GM18502 (cell line): Measurements from ENCODE around the gene KIF19.

Experiments used
- ATAC-seq: cut with Tn5 transposase; IDR thresholded peaks from one replicate; pipeline ENCODE4 v1.9.1; 2021; ENCODE audit warnings: mild to moderate bottlenecking; ENCODE audit not compliant: unreplicated experiment, poor library complexity

KIF19 gene

DNA sequence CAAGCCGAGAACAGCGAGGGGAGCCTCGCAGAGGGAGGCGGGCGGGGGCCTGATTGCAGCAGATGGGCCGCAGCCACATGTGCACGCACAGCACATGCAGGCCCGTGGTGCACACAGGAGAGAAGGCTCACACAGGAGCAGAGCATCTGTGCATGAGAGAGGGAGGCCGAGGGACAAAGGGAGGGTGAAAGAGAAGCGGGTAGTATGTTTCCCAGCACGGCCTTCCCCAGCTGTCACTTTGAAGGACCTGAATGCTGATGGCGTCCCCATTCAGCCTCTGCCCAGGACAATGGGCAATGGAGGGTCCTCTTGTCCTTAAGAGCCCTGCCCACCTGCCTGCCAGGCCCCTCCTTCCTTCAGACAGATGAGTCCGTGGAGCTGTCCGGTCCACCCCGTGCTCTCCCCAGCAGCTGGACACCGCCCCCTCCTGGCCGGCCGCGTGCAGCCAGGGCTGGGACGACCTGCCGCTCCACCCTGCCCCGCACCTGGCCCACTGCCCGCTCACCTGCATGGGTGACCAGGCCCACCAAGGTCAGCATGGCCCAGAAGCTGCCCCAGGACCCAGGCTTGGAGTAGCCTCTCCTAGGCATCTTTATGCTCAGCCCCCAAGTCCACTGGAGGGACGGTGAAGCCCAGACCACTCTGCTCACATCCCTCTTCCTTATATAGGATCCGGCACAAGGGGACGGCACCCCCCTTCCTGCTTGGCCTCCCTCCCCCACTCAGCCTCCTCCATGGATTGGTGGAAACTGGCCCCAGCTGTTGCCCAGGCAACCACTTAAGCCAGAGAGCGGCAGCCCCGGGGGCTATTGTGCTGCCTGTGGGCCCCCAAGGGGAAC lies 35.4 kb downstream of the KIF19 start, which contains the start of gene BTBD17:
Gene BTBD17, minus strand, starts transcription at position 639 of the 839 bp plus-strand sequence. Its CDS starts 49 bp downstream, at position 590.
- ATAC-seq: no peak

DNA sequence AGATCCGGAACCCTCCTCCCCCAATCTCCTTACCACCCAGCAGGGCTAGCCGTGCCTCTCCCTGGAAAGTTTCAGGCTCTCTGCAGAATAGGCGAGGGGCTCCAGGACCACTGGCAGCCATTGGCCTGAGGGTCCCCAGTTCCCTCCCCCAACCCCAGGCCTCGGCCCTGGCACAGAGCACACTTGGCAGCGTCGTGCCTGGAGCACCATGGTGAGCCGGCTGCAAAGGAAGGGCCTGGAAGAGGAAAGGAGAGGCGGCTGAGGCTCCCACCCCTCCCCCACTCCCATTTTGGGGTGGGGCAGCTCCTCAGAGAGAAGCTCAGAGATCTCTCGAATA lies 36.0 kb downstream of the KIF19 start:
- ATAC-seq: no peak

DNA sequence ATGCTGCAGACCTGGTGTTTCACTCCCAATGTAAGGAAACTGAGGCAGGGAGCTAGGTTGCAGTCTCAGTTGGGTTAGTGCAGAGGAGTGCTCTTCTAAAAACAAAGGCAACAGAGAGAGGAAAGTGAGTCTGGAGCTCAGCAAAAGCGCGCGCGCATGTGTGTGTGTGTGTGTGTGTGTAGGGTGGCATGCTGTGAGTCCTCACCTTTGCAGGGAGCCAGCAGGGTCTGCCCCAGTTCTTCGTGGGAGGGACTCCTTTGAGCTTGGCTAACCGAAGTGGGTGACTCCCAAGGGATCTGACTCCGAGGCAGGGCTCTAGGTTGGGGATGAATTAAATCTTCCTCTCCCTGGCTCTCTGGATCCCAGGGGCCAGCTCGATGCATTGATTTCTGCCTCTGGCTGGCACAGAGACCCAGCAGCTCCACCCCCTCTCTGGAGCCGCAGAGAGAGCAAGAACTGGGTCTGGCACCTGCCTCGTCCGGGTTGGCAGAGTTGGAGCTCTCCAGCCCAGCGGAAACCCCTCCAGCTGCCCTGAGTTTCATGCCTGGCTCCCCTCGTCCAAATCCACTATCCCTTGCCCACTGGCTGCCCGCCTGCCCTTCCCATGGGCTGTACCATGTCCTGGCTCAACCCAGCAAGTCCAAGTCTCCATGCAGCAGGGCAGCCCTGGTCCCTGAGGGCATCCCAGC lies 36.9 kb downstream of the KIF19 start:
- ATAC-seq: no peak

DNA sequence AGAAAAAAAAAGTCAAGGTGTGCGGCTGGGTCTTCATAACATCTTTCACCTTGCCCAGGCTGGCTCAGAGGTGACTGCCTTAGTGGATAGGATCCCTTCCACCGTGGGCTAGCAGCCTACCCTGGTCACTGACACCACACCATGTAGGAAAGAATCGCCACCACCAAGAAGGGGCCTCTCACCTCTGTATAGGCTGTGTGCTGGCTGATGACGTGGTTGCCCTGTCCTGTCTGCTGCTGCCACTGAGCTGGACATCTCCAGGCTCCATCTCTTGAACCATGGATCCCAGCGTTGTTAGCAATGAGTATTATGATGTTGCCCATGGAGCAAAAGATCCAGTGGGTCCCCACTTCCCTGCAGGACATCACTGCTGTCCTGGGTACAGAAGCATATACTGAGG lies 41.2 kb downstream of the KIF19 start, which contains the start of gene GPR142:
Gene GPR142, plus strand, starts transcription at position 301 of the 400 bp plus-strand sequence. CDS start 2,035 bp downstream, outside the sequence.
- ATAC-seq: no peak

DNA sequence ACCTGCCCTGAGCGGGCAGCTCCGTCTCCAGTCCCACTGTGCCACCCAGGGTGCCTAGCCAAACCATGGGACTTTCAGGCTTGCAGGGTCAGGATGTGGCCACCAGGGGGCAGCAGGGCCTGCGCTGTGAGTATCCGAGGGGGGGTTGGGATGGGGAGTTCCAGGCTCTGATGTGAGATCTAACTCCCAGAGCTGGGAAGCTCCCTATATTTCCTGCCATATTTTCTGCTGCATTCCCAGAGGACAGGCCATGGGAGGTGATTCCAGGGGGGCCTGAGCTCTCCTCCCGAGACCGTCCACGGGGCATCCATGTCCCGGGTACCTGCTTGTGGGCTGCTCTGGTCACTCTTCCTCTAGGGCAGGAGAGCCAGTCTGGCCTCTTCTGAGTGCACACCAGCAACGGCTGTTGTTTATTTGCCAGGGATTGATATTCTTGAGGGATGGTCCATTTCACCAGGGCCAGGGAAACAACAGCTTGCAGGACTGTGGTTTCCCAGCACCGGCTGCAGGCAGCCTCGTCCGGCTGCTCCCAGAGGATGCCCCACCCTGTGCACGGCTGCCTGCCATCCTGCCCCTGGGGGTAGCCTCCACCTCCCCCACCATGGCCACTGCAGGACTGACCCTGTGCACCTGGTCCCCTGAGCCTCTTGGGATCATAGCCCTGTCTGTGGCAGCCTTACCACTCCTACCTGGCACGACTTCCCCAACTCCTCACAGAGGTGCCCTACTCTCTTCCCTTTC lies 42.5 kb downstream of the KIF19 start:
- no peak for ATAC-seq

DNA sequence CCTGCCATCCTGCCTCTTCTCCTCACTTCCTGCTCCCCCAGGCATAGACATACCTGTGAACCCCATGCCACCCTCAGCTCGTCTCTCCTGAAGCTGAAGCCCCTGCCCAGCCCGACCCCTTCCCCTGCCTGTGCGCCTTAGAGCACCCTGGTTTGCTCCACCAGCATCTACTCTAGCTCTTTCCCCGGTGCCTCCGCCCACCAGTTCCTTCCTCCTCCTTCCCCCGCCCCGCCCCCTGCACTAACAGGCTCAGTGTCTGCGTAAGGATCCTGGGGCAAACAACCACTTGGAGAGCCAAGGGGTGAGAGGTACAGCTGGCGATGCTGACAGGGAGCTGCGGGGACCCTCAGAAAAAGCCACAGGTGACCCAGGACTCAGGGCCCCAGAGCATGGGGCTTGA lies 43.2 kb downstream of the KIF19 start:
- ATAC-seq: no peak

DNA sequence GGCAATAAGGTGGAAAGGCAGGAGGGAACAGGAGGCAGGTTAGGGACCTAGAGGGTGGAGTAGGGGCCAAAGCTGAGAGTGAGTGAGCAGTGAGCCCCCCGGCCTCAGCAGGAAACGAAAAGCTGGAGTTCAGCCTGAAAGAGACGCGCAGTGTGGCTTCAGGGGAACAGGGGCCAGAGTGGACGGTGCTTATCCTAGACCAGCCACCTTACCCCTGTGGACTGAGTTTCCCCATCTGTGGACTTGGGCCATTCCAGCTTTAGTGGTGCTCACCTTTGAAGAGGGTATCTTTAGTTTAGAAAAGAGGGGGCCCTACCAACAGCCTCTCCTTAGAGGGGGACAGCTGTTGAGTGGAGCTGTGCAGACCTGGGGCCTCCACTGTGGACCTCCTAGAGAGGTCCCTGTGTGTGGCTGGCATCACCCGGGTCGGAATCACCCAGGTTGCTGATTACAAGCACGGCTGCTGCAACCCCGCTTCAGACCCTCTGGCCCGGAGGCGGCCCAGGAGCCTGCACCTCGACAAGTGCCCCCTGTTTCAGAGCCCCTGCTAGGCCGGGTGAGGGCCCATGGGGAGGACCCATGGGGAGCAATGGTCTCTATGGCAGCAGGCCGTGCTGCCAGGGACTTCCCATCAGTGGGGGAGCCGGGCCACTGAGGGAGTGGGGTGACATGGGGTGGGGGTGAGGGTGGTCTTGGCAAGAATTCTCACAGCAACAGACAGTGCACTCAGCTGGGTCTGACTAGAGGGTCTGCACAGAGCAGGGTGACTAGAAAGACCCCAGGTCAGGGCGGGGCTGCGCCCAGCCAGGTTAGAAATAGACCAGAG lies 43.9 kb downstream of the KIF19 start:
- ATAC-seq: no peak

DNA sequence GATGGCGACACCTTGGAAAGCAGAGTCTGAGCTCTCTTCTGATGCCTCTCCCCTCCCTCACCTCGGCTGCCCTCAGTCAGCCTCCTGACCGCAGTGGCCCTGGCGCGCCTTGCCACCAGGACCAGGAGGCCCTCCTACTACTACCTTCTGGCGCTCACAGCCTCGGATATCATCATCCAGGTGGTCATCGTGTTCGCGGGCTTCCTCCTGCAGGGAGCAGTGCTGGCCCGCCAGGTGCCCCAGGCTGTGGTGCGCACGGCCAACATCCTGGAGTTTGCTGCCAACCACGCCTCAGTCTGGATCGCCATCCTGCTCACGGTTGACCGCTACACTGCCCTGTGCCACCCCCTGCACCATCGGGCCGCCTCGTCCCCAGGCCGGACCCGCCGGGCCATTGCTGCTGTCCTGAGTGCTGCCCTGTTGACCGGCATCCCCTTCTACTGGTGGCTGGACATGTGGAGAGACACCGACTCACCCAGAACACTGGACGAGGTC lies 45.7 kb downstream of the KIF19 start:
- ATAC-seq: no peak

DNA sequence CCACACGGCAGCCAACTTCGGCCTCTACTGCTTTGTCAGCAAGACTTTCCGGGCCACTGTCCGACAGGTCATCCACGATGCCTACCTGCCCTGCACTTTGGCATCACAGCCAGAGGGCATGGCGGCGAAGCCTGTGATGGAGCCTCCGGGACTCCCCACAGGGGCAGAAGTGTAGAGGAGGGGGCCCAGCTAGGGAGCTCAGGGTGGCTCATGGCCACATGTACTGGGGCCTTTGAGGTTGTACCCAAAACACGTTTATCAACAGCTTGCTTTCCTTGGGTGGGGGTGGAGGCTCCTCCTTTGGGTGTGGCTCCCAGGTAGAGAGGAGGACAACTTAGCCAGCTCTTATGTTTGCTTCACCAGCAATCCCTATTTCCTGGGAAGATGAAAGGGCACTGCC lies 46.4 kb downstream of the KIF19 start:
- ATAC-seq: no peak

DNA sequence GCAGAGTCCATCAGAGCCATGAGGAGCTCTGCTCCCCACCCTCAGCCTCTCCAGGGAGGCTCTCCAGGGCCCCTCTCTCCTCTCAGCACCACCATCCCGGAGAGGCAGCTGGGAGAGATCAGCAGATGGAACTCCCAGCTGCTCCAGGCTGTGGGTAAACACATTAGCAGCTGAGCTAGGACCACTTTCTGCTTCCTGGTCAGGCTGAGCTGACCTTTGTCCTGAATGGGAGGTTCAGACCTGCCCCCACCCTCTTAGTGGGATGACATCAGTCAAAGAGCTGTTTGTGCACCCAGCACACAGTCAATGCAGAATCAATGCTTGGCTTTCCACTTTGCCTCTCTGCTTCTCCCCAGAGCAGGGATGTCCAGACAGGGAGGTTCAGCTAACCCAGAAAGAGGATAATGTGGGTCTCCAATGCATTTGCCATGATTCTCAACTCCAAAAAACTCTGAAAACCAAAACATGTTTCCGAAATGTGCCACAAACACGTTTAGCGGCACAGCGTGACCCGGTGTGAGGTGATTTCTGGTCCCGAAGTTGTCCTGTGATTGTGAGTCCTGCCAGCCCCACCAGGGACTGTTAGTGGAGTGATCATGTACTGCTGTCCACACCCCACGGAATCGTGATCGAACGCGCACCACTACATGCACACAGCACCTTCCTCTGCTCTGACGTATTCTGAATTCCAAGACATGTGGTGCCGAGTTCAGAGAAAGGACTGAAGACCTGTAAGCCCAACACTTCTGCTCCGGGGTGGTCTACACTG lies 48.0 kb downstream of the KIF19 start:
- no peak for ATAC-seq

DNA sequence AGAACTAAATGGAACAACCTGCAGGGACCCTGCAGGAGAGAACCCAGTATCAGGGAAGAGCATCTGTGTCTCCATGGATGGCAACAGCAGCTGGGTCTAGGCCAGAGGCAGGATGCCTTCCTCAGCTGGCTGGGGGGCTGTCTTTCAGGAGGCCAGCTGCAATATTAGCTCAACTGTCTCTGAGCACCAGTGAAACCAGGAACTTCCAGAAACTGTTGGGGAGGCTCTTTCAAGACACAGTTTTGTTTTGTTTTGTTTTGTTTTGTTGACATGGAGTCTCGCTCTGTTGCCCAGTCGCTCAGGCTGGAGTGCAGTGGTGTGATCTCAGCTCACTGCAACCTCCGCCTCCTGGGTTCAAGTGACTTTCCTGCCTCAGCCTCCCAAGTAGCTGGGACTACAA lies 48.8 kb downstream of the KIF19 start:
- ATAC-seq: no peak

DNA sequence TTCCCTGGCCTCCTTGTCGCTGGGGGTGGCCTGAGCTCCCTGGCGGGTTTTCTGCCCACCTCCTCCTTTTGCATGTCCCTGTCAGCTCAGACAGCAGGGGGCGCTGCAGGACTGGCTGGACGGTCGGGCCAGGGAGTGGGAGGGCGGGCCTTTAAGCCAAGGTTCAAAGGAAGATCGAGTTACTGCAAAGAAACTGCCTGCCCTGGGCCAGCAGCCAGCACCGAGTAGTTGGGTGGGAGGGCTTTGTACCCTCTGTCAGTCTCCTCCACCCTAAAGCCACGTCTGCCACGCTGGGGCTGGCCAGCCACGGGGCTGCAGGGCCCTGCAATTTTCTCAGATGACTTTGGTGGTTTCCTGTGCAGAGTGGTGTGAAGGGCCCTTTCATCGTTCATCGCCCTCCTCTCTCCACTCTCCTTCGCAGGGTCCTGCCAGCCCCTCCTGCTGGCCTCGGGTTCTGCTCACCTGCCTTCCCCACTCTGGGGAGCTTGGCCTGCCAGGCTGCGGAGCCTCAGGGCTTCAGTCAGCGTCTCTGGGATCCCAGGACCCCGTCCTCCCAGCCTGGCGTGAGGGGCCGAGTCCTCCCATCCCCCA lies 53.6 kb downstream of the KIF19 start:
- peak; percentile 71 for ATAC-seq

DNA sequence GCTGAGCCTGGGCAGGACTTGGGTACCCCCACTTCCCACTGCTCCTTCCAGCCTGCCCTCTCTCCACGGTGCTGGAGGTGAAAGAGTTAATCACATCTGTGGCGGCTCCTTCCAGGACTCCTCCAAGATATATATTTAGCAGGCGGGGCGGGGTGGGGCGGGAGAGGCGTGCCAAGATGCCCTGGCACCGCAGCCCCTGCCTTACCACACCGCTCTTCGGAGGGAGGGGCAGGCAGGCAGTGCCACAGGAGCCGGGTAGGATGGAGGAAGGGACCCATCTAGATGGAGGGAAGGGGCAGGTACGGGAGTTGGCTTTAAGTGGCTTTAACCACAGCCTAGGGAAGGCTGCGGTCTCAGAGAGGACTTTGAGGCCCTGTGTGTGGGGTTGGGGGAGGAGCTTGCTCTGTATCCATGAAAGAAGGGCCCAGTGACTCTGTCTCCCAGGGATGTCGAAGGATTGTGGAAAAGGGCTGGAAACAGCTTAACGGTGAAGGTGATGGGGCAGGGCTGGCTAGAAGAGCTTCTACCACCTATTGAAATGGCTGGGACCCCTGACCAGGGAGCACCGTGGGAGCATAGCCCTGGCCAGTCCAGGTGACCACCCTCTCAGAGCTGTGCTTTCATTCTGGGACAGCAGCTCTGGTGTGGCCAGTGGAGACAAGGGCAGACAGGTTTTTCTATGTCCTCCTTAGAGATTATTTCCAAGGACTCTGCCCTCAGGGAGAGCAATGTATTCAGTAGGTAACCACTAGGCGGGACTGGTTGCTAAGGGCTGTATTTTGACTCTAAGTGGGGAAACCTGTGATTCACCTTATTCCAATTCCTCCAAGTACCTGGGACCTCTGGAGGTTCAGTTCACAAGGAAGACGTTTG lies 54.3 kb downstream of the KIF19 start:
- ATAC-seq: no peak

DNA sequence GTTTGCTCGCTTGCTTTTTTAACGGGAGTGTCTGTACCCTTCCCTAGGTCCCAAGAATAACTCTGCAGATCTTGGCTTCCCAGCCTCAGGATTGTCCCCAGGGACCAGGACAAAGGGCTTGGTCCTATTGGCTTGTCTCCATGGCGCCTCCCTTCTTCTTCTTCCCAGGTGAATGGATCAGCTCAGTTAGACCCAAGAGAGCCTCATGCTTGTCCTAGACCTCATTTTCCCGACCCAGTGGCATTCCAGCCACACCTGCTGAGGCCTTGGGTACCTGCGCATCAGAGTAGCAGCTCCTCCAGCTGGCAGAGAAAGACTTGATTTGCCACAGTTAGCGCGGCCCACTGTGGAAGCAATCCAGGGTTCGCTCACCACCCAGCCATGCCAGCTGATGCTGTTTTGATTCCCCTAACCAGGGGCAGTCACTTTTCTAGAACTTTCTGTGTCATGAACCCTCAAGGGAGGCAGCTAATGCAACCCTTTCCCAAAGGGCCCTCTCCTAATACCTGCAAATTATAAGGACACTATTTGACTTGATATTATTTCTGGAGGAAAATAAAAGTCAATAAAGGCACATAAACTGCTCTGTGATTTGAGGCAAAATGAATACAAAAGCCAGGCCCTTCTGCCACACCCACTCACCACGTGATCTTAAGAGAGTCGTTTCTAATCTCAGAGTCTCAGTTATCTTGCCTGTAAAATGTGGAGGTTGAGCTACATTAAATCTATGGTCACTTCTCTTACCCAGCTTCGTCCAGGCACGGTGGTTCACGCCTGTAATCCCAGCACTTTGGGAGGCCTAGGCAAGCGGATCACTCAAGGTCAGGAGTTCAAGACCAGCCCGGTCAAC lies 55.2 kb downstream of the KIF19 start:
- no peak for ATAC-seq

DNA sequence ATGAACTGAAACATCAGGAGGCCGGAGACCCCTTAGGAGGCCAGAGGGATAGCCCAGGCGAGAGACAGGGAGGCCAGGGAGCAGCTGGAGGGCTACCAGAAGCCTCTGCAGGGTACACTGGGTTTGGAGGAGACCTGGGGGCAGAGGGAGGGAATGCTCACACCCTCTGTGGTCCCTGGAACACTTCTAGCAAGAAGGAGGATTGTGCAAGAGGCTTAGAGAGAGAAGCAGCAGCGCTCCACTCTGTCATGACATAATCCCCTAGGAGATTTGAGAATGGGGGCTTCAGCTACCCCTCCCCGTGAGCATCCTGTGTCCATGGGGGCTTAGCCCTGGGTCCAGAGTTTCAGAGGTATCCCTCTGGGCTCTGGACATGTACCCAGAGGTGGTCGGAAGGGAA lies 57.1 kb downstream of the KIF19 start:
- no peak for ATAC-seq

DNA sequence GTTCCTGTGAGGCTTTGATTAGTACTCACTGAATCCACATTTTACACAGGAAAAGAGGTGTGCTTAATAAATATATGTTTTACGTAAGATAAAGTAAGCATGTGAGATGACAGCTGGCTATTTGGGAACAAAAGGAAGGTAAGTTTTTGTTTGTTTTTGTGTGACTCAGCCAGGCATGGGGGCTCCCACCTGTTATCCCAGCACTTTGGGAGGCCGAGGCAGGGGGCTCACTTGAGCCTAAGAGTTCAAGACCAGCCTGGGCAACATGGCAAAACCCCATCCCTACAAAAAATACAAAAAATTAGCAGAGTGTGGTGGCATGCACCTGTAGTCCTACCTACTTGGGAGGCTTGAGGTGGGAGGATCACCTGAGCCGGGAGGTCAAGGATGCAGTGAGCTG lies 59.2 kb downstream of the KIF19 start:
- ATAC-seq: no peak

DNA sequence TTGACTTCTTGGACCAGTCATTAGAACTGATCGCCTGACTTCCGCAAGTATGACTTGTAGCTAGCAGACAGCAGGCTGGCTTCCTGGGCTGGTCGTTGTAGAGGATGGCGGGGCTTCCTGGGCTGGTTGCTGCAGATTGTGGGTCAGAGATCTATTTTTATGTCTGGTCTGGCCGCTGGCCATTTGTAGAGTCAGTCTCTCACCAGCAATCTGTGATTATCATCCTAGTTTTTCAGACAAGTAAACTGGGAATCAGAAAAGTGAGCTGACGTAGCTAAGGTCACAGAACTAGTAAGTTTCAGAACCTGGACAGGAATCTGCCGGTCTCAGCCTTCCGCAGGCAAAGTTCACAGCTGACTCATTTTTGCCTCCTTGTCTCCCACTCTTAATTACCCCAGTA lies 60.4 kb downstream of the KIF19 start:
- no peak for ATAC-seq
